ENCODE results near the gene SLC35A3.
"Not testable (repeated sequence)": the region's sequence is repeated elsewhere in the genome, so short reads cannot be mapped to it uniquely, and the experiment has no call there.

The SLC35A3 gene

GRCh38 chr1:99972066-99972465, 2.3 kb downstream of the SLC35A3 start:
- not testable (repeated sequence) for DNase-seq (ENCODE audit: low read depth in 3 of 3)

GRCh38 chr1:99975529-99975928, 5.7 kb downstream of the SLC35A3 start:
- no peak for DNase-seq (ENCODE audit: low read depth in 3 of 3)

GRCh38 chr1:99977326-99977725, 7.5 kb downstream of the SLC35A3 start:
- DNase-seq (ENCODE audit: low read depth in 3 of 3), result not testable (repeated sequence)

GRCh38 chr1:99978218-99978617, 8.4 kb downstream of the SLC35A3 start:
- DNase-seq (ENCODE audit: low read depth in 3 of 3), result no peak

GRCh38 chr1:99979091-99979490, 9.3 kb downstream of the SLC35A3 start:
- no peak for DNase-seq (ENCODE audit: low read depth in 3 of 3)

GRCh38 chr1:99980928-99981327, 11.1 kb downstream of the SLC35A3 start:
- no peak for DNase-seq (ENCODE audit: low read depth in 3 of 3)

GRCh38 chr1:99986656-99987225, 16.9 kb downstream of the SLC35A3 start:
- DNase-seq (ENCODE audit: low read depth in 3 of 3), result no peak

GRCh38 chr1:99988210-99988765, 18.5 kb downstream of the SLC35A3 start:
- DNase-seq (ENCODE audit: low read depth in 3 of 3), result no peak

- no peak for DNase-seq (ENCODE audit: low read depth in 3 of 3)
Observed at GRCh38 chr1:99992044-99992722, 22.4 kb downstream of the SLC35A3 start.

- DNase-seq (ENCODE audit: low read depth in 3 of 3), result no peak
Observed at GRCh38 chr1:99992760-99993467, 23.1 kb downstream of the SLC35A3 start.

GRCh38 chr1:99993468-99993845, 23.7 kb downstream of the SLC35A3 start:
- no peak for DNase-seq (ENCODE audit: low read depth in 3 of 3)

- DNase-seq (ENCODE audit: low read depth in 3 of 3), result no peak
Observed at GRCh38 chr1:99994496-99994895, 24.7 kb downstream of the SLC35A3 start.

- DNase-seq (ENCODE audit: low read depth in 3 of 3), result no peak
Observed at GRCh38 chr1:99996951-99997350, 27.2 kb downstream of the SLC35A3 start.

GRCh38 chr1:100001462-100001861, 31.7 kb downstream of the SLC35A3 start:
- no peak for DNase-seq (ENCODE audit: low read depth in 3 of 3)

- DNase-seq (ENCODE audit: low read depth in 3 of 3), result no peak
Observed at GRCh38 chr1:100005424-100005823, 35.6 kb downstream of the SLC35A3 start.

GRCh38 chr1:100006688-100007087, 36.9 kb downstream of the SLC35A3 start:
- DNase-seq (ENCODE audit: low read depth in 3 of 3), result no peak

- DNase-seq (ENCODE audit: low read depth in 3 of 3), result no peak
Observed at GRCh38 chr1:100009458-100009857, 39.7 kb downstream of the SLC35A3 start.

- DNase-seq (ENCODE audit: low read depth in 3 of 3), result no peak
Observed at GRCh38 chr1:100010804-100011203, 41.0 kb downstream of the SLC35A3 start.

GRCh38 chr1:100019220-100019619, 49.4 kb downstream of the SLC35A3 start:
- no peak for DNase-seq (ENCODE audit: low read depth in 3 of 3)

GRCh38 chr1:100023482-100023881, 53.7 kb downstream of the SLC35A3 start:
- no peak for DNase-seq (ENCODE audit: low read depth in 3 of 3)

- no peak for DNase-seq (ENCODE audit: low read depth in 3 of 3)
Observed at GRCh38 chr1:100027212-100027611, 57.4 kb downstream of the SLC35A3 start.

- no peak for DNase-seq (ENCODE audit: low read depth in 3 of 3)
Observed at GRCh38 chr1:100028765-100029164, 59.0 kb downstream of the SLC35A3 start.

GRCh38 chr1:100034470-100034869, 64.7 kb downstream of the SLC35A3 start:
- no peak for DNase-seq (ENCODE audit: low read depth in 3 of 3)
